GM21529 (cell line): ENCODE results near the gene UBE3D.
"Not testable (repeated sequence)": the region's sequence is repeated elsewhere in the genome, so short reads cannot be mapped to it uniquely, and the experiment has no call there.

Source experiments
- ATAC-seq: cut with Tn5 transposase; IDR thresholded peaks from one replicate; pipeline ENCODE4 v1.9.1; 2021; ENCODE audit not compliant: unreplicated experiment

Gene UBE3D

DNA sequence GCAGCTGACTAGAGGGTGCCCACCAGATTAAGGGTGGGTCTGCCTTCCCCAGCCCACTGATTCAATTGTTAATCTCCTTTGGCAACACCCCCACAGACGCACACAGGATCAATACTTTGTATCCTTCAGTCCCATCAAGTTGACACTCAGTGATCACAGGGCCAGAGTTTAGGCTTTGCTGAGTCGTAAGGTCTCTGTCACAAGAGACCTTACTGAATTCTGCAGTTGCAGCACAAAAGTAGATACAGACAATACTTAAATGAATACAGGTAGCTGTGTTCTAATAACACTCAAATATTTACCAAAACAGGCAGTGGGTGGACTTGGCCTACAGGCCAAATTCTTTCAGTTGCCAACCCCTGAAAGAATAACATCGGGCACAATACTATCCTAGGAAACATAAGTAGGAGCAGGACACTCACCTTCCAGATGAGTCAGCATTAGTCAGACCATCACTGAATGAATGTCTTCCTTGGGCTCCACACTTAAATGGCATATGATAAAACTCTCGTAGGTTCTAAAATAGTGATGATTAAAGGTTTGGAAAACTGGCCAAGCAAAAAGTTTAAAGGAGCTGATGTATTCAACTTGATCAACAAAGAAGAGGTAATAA is 190.0 kb downstream of the UBE3D start:
- no peak for ATAC-seq

DNA sequence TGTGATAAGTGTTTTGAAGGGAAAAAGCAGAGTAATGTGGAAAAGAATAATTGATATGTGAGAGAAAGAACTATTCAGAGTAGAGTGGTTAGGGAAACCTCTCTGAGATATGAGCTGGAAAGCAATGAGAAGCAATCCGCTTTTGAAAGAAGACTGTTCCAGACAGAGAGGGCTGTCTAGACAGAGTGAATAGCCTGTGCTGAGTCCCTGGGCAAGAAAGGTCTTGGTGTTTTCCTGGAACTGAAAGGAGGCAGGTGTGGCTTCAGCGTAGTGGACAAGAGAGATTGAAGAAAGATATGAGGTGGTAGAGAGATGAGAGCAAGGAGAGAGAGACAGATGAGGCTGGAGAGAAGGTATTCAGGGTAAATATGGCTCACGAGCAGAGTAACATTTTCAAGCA is 190.8 kb downstream of the UBE3D start:
- no peak for ATAC-seq

DNA sequence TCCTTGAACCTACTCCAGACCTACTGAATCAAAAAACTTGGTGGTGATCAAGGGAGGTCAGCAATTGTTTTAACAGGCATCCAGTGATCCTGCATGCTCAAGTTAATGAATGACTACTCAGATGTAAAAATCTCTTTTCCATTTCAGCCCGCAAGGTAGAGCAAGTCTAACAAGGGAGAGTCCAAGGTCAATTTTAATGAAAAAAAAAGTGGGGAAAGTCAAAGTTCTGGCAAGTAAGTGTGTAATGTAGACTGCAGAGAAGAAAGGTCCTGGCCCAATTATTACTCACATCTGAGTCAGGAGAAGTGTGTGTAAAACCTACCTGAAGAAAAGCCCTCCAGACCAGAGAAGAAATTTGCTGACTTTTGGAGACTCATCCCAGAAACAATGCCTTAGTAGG is 193.5 kb downstream of the UBE3D start:
- ATAC-seq = no peak

DNA sequence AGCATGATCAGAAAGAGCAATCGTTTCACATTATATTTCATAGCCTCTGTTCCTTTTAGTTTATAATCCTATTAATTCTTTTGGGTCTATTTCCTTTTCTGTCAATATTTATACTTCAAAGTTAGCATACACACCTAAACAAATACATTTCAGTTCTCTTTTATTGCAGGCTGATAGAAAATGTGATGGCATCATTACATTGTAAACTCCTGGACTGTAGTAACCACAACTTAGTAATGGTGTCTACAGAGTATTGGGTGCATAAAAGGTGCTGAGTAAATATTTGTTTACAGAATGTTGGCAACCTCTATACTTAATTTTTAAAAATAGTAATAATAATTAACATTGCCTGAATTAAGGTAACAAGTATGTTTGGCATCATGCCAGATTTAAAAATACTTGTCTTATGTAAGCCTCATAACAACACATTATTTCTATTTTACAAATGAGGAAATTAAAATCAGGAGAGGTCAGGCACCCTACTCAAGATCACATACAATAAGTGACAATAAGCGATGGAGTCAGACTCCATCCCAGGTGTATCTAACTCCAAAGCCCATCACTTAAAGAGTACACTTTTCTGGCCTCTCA is 195.0 kb downstream of the UBE3D start:
- no peak for ATAC-seq

DNA sequence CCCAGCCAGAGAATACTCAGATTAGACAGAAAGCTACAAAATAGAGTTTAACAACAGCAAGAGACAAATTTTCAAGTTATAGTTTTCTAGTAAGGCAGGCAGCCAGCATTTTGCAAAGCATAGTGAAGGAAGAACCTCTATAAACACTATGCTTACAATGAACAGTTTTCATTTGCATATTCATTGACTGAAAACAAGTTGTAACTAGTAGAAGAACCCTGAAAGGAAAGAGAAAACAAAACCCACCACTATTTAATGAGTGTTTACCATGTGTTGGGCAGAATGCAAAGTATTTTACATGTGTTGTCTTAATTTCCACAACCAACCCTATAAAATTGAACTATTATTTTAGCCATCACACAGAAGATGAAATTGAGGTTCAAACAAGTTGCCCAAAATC is 196.1 kb downstream of the UBE3D start:
- ATAC-seq = no peak

GRCh38 chr6:82867946-82868345 is 197.7 kb downstream of the UBE3D start:
- ATAC-seq = no peak

- ATAC-seq = no peak
Observed at GRCh38 chr6:82866446-82866845, 199.2 kb downstream of the UBE3D start.

DNA sequence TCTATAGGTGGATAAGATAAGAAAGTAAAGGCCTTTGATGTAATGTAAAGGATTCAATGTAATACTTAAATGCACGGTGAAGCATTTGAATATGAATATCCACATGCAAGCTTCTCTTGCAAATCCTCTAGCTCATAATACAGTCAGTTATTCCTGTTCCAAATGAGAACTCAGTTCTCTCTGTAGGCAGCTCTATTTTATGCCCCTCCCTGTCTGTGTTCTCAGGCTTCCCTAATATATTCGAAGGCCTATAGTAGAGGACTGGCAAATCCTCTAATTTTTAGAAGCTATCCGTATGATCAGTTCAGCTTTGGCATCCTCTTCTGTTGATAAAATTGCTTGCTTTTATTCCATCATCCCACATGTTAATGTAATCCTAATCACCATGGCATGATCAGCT is 200.2 kb downstream of the UBE3D start:
- no peak for ATAC-seq

GRCh38 chr6:82863781-82864180 is 201.9 kb downstream of the UBE3D start:
- no peak for ATAC-seq

GRCh38 chr6:82862543-82862942 is 203.1 kb downstream of the UBE3D start:
- ATAC-seq = no peak

DNA sequence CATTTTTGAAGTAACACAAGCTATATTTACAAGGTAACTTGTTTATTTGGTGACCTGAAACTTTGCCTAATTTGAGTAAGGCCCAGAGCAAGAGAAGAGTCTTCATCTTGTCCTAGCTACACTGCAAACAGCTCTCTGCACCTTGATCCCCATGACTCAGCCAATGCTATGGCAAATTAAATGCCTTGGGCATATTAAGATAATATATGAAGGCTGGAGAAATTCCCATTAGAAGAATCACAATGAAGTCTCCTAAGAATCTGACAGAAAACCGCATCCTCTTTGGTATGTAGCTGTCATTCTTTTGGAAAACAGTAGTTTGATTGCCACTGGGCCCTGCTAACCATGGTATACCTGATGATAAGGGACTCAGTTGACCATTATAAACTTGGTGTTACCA is 204.5 kb downstream of the UBE3D start:
- ATAC-seq = no peak

DNA sequence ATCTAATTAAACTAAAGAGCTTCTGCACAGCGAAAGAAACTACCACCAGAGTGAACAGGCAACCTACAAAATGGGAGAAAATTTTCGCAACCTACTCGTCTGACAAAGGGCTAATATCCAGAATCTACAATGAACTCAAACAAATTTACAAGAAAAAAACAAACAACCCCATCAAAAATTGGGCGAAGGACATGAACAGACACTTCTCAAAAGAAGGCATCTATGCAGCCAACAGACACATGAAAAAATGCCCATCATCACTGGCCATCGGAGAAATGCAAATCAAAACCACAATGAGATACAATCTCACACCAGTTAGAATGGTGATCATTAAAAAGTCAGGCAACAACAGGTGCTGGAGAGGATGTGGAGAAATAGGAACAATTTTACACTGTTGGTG is 209.6 kb downstream of the UBE3D start:
- not testable (repeated sequence) for ATAC-seq

DNA sequence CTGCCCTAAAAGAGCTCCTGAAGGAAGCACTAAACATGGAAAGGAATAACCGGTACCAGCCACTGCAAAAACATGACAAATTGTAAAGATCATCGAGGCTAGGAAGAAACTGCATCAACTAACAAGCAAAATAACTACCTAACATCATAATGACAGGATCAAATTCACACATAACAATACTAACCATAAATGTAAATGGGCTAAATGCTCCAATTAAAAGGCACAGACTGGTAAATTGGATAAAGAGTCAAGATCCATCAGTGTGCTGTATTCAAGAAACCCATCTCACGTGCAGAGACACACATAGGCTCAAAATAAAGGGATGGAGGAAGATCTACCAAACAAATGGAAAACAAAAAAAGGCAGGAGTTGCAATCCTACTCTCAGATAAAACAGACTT is 212.7 kb downstream of the UBE3D start:
- ATAC-seq = not testable (repeated sequence)

GRCh38 chr6:82843291-82843885 is 222.3 kb downstream of the UBE3D start:
- no peak for ATAC-seq

DNA sequence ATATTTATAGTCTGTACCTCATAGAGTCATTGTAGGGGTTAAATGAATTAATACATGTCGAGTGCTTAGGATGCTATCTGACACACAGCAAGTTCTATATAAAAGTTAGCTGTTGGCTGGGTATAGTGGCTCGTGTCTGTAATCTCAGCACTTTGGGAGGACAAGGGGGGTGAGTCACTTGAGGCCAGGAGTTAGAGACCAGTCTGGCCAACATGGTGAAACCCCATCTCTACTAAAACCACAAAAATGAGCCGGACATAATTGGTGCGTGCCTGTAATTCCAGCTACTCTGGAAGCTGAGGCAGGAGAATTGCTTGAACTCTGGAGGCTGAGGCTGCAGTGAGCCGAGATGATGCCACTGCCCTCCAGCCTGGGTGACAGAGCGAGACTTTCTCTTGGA is 222.9 kb downstream of the UBE3D start:
- ATAC-seq = no peak
